ENCODE measurements around the gene CTDSPL2.
"Not testable (repeated sequence)": the region's sequence is repeated elsewhere in the genome, so short reads cannot be mapped to it uniquely, and the experiment has no call there.

Gene CTDSPL2

GRCh38 chr15:44447772-44448376 is 20.4 kb downstream of the CTDSPL2 start:
- Histone ChIP-seq H3K27me3 (ENCODE audit: low read depth) (no peaks in the 10 kb centered on the region), H3K4me3 (no peak overlapping the region), H3K9me3 (0 out of 2 replicates have a peak, but pooled peaks cover 3% of the 10 kb centered on the region), H3K36me3 (replicated peaks) (0 out of 2 replicates have a peak, but pooled peaks cover 2% of the 10 kb centered on the region), H3K4me1 (peaks cover 7% of the 10 kb centered on the region)
- DNase-seq (ENCODE audit: low spot score in 2 of 2) = no peak
- in situ Hi-C loops (cut with MboI; ENCODE audit: low sequenced_read_pairs) = no loop called here

GRCh38 chr15:44450172-44450571 is 22.7 kb downstream of the CTDSPL2 start:
- Histone ChIP-seq H3K4me1 (peaks cover 7% of the 10 kb centered on the region), H3K9me3 (no peaks in the 10 kb centered on the region; the same call in 1 of the 2 replicates), H3K27me3 (ENCODE audit: low read depth) (no peaks in the 10 kb centered on the region), H3K4me3 (no peak overlapping the region), H3K36me3 (replicated peaks) (0 out of 2 replicates have a peak, but pooled peaks cover 2% of the 10 kb centered on the region)
- no peak for DNase-seq (ENCODE audit: low spot score in 2 of 2)
- in situ Hi-C loops (cut with MboI; ENCODE audit: low sequenced_read_pairs) = no loop called here

GRCh38 chr15:44453578-44454283 is 26.3 kb downstream of the CTDSPL2 start:
- H3K27me3 ChIP-seq (ENCODE audit: low read depth); in situ Hi-C loops (cut with MboI; ENCODE audit: low sequenced_read_pairs); H3K9me3 ChIP-seq; H3K36me3 ChIP-seq (replicated peaks); H3K4me1 ChIP-seq; H3K4me3 ChIP-seq; DNase-seq (ENCODE audit: low spot score in 2 of 2): not testable (repeated sequence)

- no peak overlapping the region for H3K4me3 ChIP-seq
- DNase-seq (ENCODE audit: low spot score in 2 of 2) = no peak
Measured at GRCh38 chr15:44458429-44458828, 31.0 kb downstream of the CTDSPL2 start.

GRCh38 chr15:44468709-44469385 is 41.4 kb downstream of the CTDSPL2 start:
- H3K36me3 ChIP-seq (replicated peaks) = peaks cover 14% of the 10 kb centered on the region
- no peak for DNase-seq (ENCODE audit: low spot score in 2 of 2)
- H3K27me3 ChIP-seq (ENCODE audit: low read depth) = no peaks in the 10 kb centered on the region
- in situ Hi-C loops (cut with MboI; ENCODE audit: low sequenced_read_pairs) = no loop called here
- no peaks in the 10 kb centered on the region for H3K9me3 ChIP-seq
- peaks cover 5% of the 10 kb centered on the region; the same call in 1 of the 2 replicates for H3K4me1 ChIP-seq
- H3K4me3 ChIP-seq = no peak overlapping the region

More at GRCh38 chr15:44458429-44458828, 31.0 kb downstream of the CTDSPL2 start:
- no peaks in the 10 kb centered on the region for H3K27me3 ChIP-seq (ENCODE audit: low read depth)
- H3K9me3 ChIP-seq = no peaks in the 10 kb centered on the region; the same call in 1 of the 2 replicates
- in situ Hi-C loops (cut with MboI; ENCODE audit: low sequenced_read_pairs) = no loop called here
- no peaks in the 10 kb centered on the region for H3K4me1 ChIP-seq
- peaks cover 27% of the 10 kb centered on the region for H3K36me3 ChIP-seq (replicated peaks)

- in situ Hi-C loops (cut with MboI; ENCODE audit: low sequenced_read_pairs) = no loop called here
- Histone ChIP-seq H3K27me3 (ENCODE audit: low read depth) (no peaks in the 10 kb centered on the region), H3K9me3 (no peaks in the 10 kb centered on the region), H3K36me3 (replicated peaks) (0 out of 2 replicates have a peak, but pooled peaks cover 3% of the 10 kb centered on the region), H3K4me1 (no peaks in the 10 kb centered on the region), H3K4me3 (no peak overlapping the region)
- no peak for DNase-seq (ENCODE audit: low spot score in 2 of 2)
Measured at GRCh38 chr15:44471885-44472455, 44.5 kb downstream of the CTDSPL2 start.

GRCh38 chr15:44479343-44479742 is 51.9 kb downstream of the CTDSPL2 start:
- in situ Hi-C loops (cut with MboI; ENCODE audit: low sequenced_read_pairs) = no loop called here
- peaks cover 8% of the 10 kb centered on the region; the same call in 1 of the 2 replicates for H3K36me3 ChIP-seq (replicated peaks)
- no peaks in the 10 kb centered on the region for H3K9me3 ChIP-seq
- H3K4me1 ChIP-seq = no peaks in the 10 kb centered on the region
- no peak for DNase-seq (ENCODE audit: low spot score in 2 of 2)
- H3K4me3 ChIP-seq = no peak overlapping the region
- H3K27me3 ChIP-seq (ENCODE audit: low read depth) = no peaks in the 10 kb centered on the region

GRCh38 chr15:44482090-44482489 is 54.7 kb downstream of the CTDSPL2 start:
- Histone ChIP-seq H3K4me1 (no peaks in the 10 kb centered on the region), H3K9me3 (no peaks in the 10 kb centered on the region), H3K36me3 (replicated peaks) (peaks cover 20% of the 10 kb centered on the region), H3K27me3 (ENCODE audit: low read depth) (no peaks in the 10 kb centered on the region), H3K4me3 (no peak overlapping the region)
- in situ Hi-C loops (cut with MboI; ENCODE audit: low sequenced_read_pairs) = no loop called here
- no peak for DNase-seq (ENCODE audit: low spot score in 2 of 2)

- H3K36me3 ChIP-seq (replicated peaks) = peaks cover 50% of the 10 kb centered on the region
- H3K4me3 ChIP-seq = no peak overlapping the region
- no peak for DNase-seq (ENCODE audit: low spot score in 2 of 2)
- H3K27me3 ChIP-seq (ENCODE audit: low read depth) = no peaks in the 10 kb centered on the region
- in situ Hi-C loops (cut with MboI; ENCODE audit: low sequenced_read_pairs) = no loop called here
- no peaks in the 10 kb centered on the region for H3K4me1 ChIP-seq
- H3K9me3 ChIP-seq = no peaks in the 10 kb centered on the region
Measured at GRCh38 chr15:44485880-44486279, 58.5 kb downstream of the CTDSPL2 start.

GRCh38 chr15:44489464-44489863 is 62.0 kb downstream of the CTDSPL2 start:
- no peak overlapping the region for H3K4me3 ChIP-seq
- no peaks in the 10 kb centered on the region for H3K4me1 ChIP-seq
- in situ Hi-C loops (cut with MboI; ENCODE audit: low sequenced_read_pairs) = no loop called here
- peaks cover 59% of the 10 kb centered on the region for H3K36me3 ChIP-seq (replicated peaks)
- H3K9me3 ChIP-seq = no peaks in the 10 kb centered on the region
- no peak for DNase-seq (ENCODE audit: low spot score in 2 of 2)
- no peaks in the 10 kb centered on the region for H3K27me3 ChIP-seq (ENCODE audit: low read depth)

- Histone ChIP-seq H3K4me1 (no peaks in the 10 kb centered on the region), H3K9me3 (no peaks in the 10 kb centered on the region), H3K4me3 (no peak overlapping the region), H3K27me3 (ENCODE audit: low read depth) (no peaks in the 10 kb centered on the region), H3K36me3 (replicated peaks) (peaks cover 57% of the 10 kb centered on the region)
- DNase-seq (ENCODE audit: low spot score in 2 of 2) = no peak
- in situ Hi-C loops (cut with MboI; ENCODE audit: low sequenced_read_pairs) = no loop called here
Measured at GRCh38 chr15:44490622-44491021, 63.2 kb downstream of the CTDSPL2 start.

- Histone ChIP-seq H3K27me3 (ENCODE audit: low read depth) (no peaks in the 10 kb centered on the region), H3K4me3 (no peak overlapping the region), H3K36me3 (replicated peaks) (peaks cover 58% of the 10 kb centered on the region), H3K9me3 (no peaks in the 10 kb centered on the region), H3K4me1 (no peaks in the 10 kb centered on the region)
- in situ Hi-C loops (cut with MboI; ENCODE audit: low sequenced_read_pairs) = no loop called here
- DNase-seq (ENCODE audit: low spot score in 2 of 2) = no peak
Measured at GRCh38 chr15:44492040-44492439, 64.6 kb downstream of the CTDSPL2 start.

GRCh38 chr15:44492672-44493071 is 65.2 kb downstream of the CTDSPL2 start:
- no peaks in the 10 kb centered on the region for H3K9me3 ChIP-seq
- H3K36me3 ChIP-seq (replicated peaks) = peaks cover 56% of the 10 kb centered on the region
- no peaks in the 10 kb centered on the region for H3K27me3 ChIP-seq (ENCODE audit: low read depth)
- no peak for DNase-seq (ENCODE audit: low spot score in 2 of 2)
- H3K4me3 ChIP-seq = no peak overlapping the region
- H3K4me1 ChIP-seq = no peaks in the 10 kb centered on the region
- in situ Hi-C loops (cut with MboI; ENCODE audit: low sequenced_read_pairs) = no loop called here

- Histone ChIP-seq H3K4me3 (no peak overlapping the region), H3K27me3 (ENCODE audit: low read depth) (no peaks in the 10 kb centered on the region), H3K36me3 (replicated peaks) (peaks cover 57% of the 10 kb centered on the region), H3K9me3 (no peaks in the 10 kb centered on the region), H3K4me1 (no peaks in the 10 kb centered on the region)
- in situ Hi-C loops (cut with MboI; ENCODE audit: low sequenced_read_pairs) = no loop called here
- DNase-seq (ENCODE audit: low spot score in 2 of 2) = no peak
Measured at GRCh38 chr15:44495562-44495961, 68.1 kb downstream of the CTDSPL2 start.
